Esophagus squamous epithelium (tissue), 4 donors: Measurements from ENCODE around the gene GLA.

Source experiments
- CTCF ChIP-seq, 6 experiments: fragments of 450-650 bp in 4 of 6; fragments of 200-600 bp in 2 of 6; sonication (generic) in 2 of 6; IDR thresholded peaks; one replicate each; pipeline ENCODE4 v1.5.1; 2016 to 2019; ENCODE audit warnings: antibody characterized with exemption in 6 of 6, mild to moderate bottlenecking in 4 of 6, moderate library complexity in 4 of 6
- POLR2A ChIP-seq, 4 donors: fragments of 450-650 bp; IDR thresholded peaks; one replicate each; pipeline ENCODE4 v1.6.1; 2017; ENCODE audit warnings: antibody characterized with exemption in 4 of 4, mild to moderate bottlenecking in 4 of 4, moderate library complexity in 3 of 4

- TF ChIP-seq CTCF (IDR thresholded peaks at IDR 0.05), result no peak
- TF ChIP-seq POLR2A (IDR thresholded peaks at IDR 0.05), result no peak
Observed at GRCh38 chrX:101452056-101452455, 44.3 kb upstream of the GLA start.
